HG03432 (cell line): ENCODE data around the gene OR2A1.
A peak's percentile ranks its signal among the peaks of the same experiment; 100 is the strongest.
"Not testable (repeated sequence)": the region's sequence is repeated elsewhere in the genome, so short reads cannot be mapped to it uniquely, and the experiment has no call there.

Experiments used
- ATAC-seq: cut with Tn5 transposase; IDR thresholded peaks from one replicate; pipeline ENCODE4 v1.9.1; 2021; ENCODE audit warnings: mild to moderate bottlenecking, moderate library complexity; ENCODE audit not compliant: unreplicated experiment

The OR2A1 gene

GRCh38 chr7:144321677-144322206 is 9.5 kb downstream of the OR2A1 start:
- not testable (repeated sequence) for ATAC-seq

GRCh38 chr7:144323359-144323758 is 11.1 kb downstream of the OR2A1 start:
- ATAC-seq = not testable (repeated sequence)

- ATAC-seq = not testable (repeated sequence)
Measured at GRCh38 chr7:144325868-144326267, 13.6 kb downstream of the OR2A1 start.

- ATAC-seq = not testable (repeated sequence)
Measured at GRCh38 chr7:144330044-144330443, 17.8 kb downstream of the OR2A1 start.

- peak; percentile 54 for ATAC-seq
Measured at GRCh38 chr7:144331221-144331995, 19.2 kb downstream of the OR2A1 start.

GRCh38 chr7:144331996-144332288 is 19.7 kb downstream of the OR2A1 start:
- not testable (repeated sequence) for ATAC-seq

GRCh38 chr7:144348625-144349024 is 36.4 kb downstream of the OR2A1 start:
- ATAC-seq = peak; percentile 32

- not testable (repeated sequence) for ATAC-seq
Measured at GRCh38 chr7:144351667-144352066, 39.4 kb downstream of the OR2A1 start.

- peak; percentile 73 for ATAC-seq
Measured at GRCh38 chr7:144355176-144355822, 43.1 kb downstream of the OR2A1 start, which contains the start of gene ARHGEF5. Gene ARHGEF5 (plus strand): TSS chr7:144355402. CDS start chr7:144362670, 7,268 bp downstream.

GRCh38 chr7:144356185-144356584 is 44.0 kb downstream of the OR2A1 start:
- not testable (repeated sequence) for ATAC-seq

- ATAC-seq = not testable (repeated sequence)
Measured at GRCh38 chr7:144356860-144357259, 44.6 kb downstream of the OR2A1 start.

- ATAC-seq = not testable (repeated sequence)
Measured at GRCh38 chr7:144362061-144362460, 49.8 kb downstream of the OR2A1 start.

- not testable (repeated sequence) for ATAC-seq
Measured at GRCh38 chr7:144365523-144365922, 53.3 kb downstream of the OR2A1 start.

GRCh38 chr7:144367250-144367649 is 55.0 kb downstream of the OR2A1 start:
- ATAC-seq = not testable (repeated sequence)

GRCh38 chr7:144369221-144369620 is 57.0 kb downstream of the OR2A1 start:
- ATAC-seq = peak; percentile 32
